Measurements from ENCODE around the gene KPNA2. TPM values are rescaled to one million over a fixed set of nuclear protein-coding genes. Genes with fewer than 3 reads are reported as not detected.
"Not testable (repeated sequence)": the region's sequence is repeated elsewhere in the genome, so short reads cannot be mapped to it uniquely, and the experiment has no call there.

Gene KPNA2
- total and polyA plus RNA-seq, 2 of the 8 experiments (the other 6 are each of a cell fraction or from before 2014, with no cell fraction given) = 413 to 612 TPM

GRCh38 chr17:68087131-68087623 lies 51.6 kb downstream of the KPNA2 start:
- not testable (repeated sequence) for H3K4me2 ChIP-seq (ENCODE audit: insufficient read depth in 1 of 2, low read depth in 2 of 2, low read length in 2 of 2); H3K27me3 ChIP-seq (replicated peaks in 1 of 4; ENCODE audit: control insufficient read depth in 3 of 4, extremely low read depth in 1 of 4, insufficient read depth in 3 of 4, low read length in 3 of 4); H2BK120ac ChIP-seq (replicated peaks; ENCODE audit: low read depth, low read length)

More at GRCh38 chr17:68087131-68087623, 51.6 kb downstream of the KPNA2 start:
- H4K20me1 ChIP-seq (replicated peaks in 1 of 2; ENCODE audit: control insufficient read depth in 1 of 2, insufficient read depth in 2 of 2, low read length in 2 of 2); H2BK20ac ChIP-seq (ENCODE audit: low read length); H3K18ac ChIP-seq (ENCODE audit: extremely low read depth, low read length); H3K23ac ChIP-seq (ENCODE audit: insufficient read length); H3K27ac ChIP-seq (ENCODE audit: low read depth, low read length); H4K8ac ChIP-seq (ENCODE audit: extremely low read depth, insufficient read depth, low read length); H3K23me2 ChIP-seq (ENCODE audit: low read depth, low read length); H2BK12ac ChIP-seq (ENCODE audit: low read depth, low read length); POLR2A ChIA-PET (ENCODE audit: partially characterized antibody); H4K5ac ChIP-seq (ENCODE audit: insufficient read length, low read depth, low read length); H3K4ac ChIP-seq (replicated peaks; ENCODE audit: insufficient read length, low read depth, low read length); H2BK5ac ChIP-seq (ENCODE audit: low read depth, low read length); FAIRE-seq; H2AFZ ChIP-seq (ENCODE audit: low read length); H3K14ac ChIP-seq (ENCODE audit: insufficient read length); H3K4me1 ChIP-seq (replicated peaks in 1 of 4; ENCODE audit: control insufficient read depth in 3 of 4, insufficient read depth in 4 of 4, low read length in 3 of 4); H3K79me1 ChIP-seq (ENCODE audit: low read depth, low read length); H3K36me3 ChIP-seq (ENCODE audit: control insufficient read depth in 2 of 4, insufficient read depth in 4 of 4, low read length in 3 of 4); H2AK5ac ChIP-seq (ENCODE audit: low read depth, low read length); H3K79me2 ChIP-seq (ENCODE audit: control insufficient read depth in 1 of 2, insufficient read depth in 2 of 2, low read length in 2 of 2); H3K9ac ChIP-seq (replicated peaks in 1 of 4; ENCODE audit: extremely low read depth in 1 of 4, low read depth in 3 of 4, low read length in 3 of 4); DNase-seq (ENCODE audit: low read depth in 1 of 2, low spot score in 2 of 2); H3K9me3 ChIP-seq (ENCODE audit: insufficient read depth in 2 of 2, low read depth in 1 of 2, low read length in 1 of 2); H3K4me3 ChIP-seq (ENCODE audit: extremely low read depth in 1 of 4, insufficient read depth in 2 of 4, low read depth in 3 of 4, low read length in 4 of 4); H3K56ac ChIP-seq (replicated peaks; ENCODE audit: insufficient read length, low read depth, low read length); H2BK15ac ChIP-seq (ENCODE audit: low read length); H4K91ac ChIP-seq (replicated peaks; ENCODE audit: insufficient read length, low read length): not testable (repeated sequence)
- CTCF ChIA-PET (ENCODE audit: partially characterized antibody) = interaction anchor here (0.6 kb wide), 1 partner anchor 271 kb away, joined by 3 read pairs; no protein-coding TSS in a partner anchor
- WGBS, 2 experiments (ENCODE audit: extremely low coverage in 1 of 2, insufficient coverage in 1 of 2, insufficient read length in 1 of 2, insufficient replicate concordance in 2 of 2, low coverage in 1 of 2, low lambda C conversion rate in 2 of 2, missing lambda C conversion rate in 1 of 2) = 90% methylated on average over 7 of the region's 11 CpGs; no CpG with 5 or more reads in 1 of the 2 experiments

Data from H1 (cell line).